Upper lobe of right lung (tissue), 1 donor: ENCODE data around the gene PLCH1. TPM values are rescaled to one million over a fixed set of nuclear protein-coding genes. Genes with fewer than 3 reads are reported as not detected.

Experiments
- ATAC-seq: fragments of 200-7000 bp; cut with Tn5 transposase; one replicate; pipeline ENCODE4 v1.9.1; 2020; ENCODE audit warnings: mild to moderate bottlenecking, moderate library complexity
- DNase-seq: peaks from one replicate; pipeline ENCODE4 v3.0.0-alpha.2; 2020
- H3K27ac ChIP-seq: fragments of 200-600 bp; one replicate; pipeline ENCODE4 v1.8.0; 2022
- H3K27me3 ChIP-seq: fragments of 200-600 bp; one replicate; pipeline ENCODE4 v1.8.0; 2022; ENCODE audit warnings: mild to moderate bottlenecking
- H3K36me3 ChIP-seq: fragments of 200-600 bp; one replicate; pipeline ENCODE4 v1.8.0; 2022
- H3K4me1 ChIP-seq: fragments of 200-600 bp; one replicate; pipeline ENCODE4 v1.8.0; 2022
- H3K4me3 ChIP-seq: fragments of 200-600 bp; one replicate; pipeline ENCODE4 v1.8.0; 2022; ENCODE audit warnings: mild to moderate bottlenecking
- H3K9me3 ChIP-seq: fragments of 200-600 bp; one replicate; pipeline ENCODE4 v1.8.0; 2022
- intact Hi-C: fragments of 100-400 bp; cut with DNase I; formaldehyde crosslinking; loops from one replicate; pipeline ENCODE4 v1.11.0; 2022
- total RNA-seq: library from RNA; stranded (reverse); fragmentation: NEBNext Ultra II Directional; extraction: Animal tissue kit (Norgen Biotek cat#: 25700); gene quantifications from one replicate; pipeline ENCODE4 v1.2.1, GENCODE V29; 2021
- TF ChIP-seq, protein P1 (sequence below): fragments of 200-600 bp; IDR thresholded peaks from one replicate; pipeline ENCODE4 v1.8.0; 2022; ENCODE audit warnings: antibody characterized with exemption
- donor health status: DM: no; HTN: yes; CAD: no; lungs with severe emphysema.

Gene PLCH1
- total RNA-seq, 1 donor from 2014 or later = 12.1 TPM

DNA sequence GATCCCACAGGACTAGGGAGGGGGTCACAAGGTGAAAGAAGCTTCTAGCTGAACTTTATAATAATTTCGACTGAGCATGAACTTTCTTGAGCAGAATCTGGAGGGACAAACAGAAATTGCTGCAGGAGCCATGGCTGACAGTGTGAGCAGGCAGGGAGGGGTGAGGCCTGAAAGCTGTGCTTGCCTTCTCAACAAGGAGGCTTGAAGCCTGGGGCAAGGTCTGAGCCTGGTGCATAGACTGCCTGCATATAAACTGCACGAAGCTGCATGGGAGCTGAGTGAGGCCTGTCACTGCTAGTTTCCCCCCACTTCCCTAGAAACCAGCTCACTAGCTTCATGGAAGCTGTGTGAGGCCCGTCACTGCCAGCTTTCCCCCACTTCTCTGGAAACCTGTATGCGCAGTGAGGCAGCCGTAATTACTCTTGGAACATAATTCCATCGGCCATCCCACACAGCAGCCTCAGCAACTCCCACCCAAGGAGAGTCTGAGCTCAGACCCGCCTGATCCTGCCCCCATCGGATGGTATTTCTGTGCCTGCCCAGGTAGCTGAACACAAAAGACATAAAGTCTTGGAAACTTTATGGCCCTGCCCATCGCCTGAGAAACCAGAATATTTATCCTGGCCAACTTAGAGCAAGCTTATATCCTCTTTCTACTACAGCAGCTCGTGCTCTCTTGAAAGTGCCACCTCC, 136.5 kb downstream of the PLCH1 start:
- DNase-seq (no peak), ATAC-seq (no peak)
- intact Hi-C loops = no loop called here
- Histone ChIP-seq H3K4me3 (no peak overlapping the region), H3K4me1 (no peaks in the 10 kb centered on the region), H3K9me3 (no peaks in the 10 kb centered on the region), H3K36me3 (no peaks in the 10 kb centered on the region), H3K27ac (no peak overlapping the region), H3K27me3 (no peaks in the 10 kb centered on the region)
- TF ChIP-seq, protein P1, sequence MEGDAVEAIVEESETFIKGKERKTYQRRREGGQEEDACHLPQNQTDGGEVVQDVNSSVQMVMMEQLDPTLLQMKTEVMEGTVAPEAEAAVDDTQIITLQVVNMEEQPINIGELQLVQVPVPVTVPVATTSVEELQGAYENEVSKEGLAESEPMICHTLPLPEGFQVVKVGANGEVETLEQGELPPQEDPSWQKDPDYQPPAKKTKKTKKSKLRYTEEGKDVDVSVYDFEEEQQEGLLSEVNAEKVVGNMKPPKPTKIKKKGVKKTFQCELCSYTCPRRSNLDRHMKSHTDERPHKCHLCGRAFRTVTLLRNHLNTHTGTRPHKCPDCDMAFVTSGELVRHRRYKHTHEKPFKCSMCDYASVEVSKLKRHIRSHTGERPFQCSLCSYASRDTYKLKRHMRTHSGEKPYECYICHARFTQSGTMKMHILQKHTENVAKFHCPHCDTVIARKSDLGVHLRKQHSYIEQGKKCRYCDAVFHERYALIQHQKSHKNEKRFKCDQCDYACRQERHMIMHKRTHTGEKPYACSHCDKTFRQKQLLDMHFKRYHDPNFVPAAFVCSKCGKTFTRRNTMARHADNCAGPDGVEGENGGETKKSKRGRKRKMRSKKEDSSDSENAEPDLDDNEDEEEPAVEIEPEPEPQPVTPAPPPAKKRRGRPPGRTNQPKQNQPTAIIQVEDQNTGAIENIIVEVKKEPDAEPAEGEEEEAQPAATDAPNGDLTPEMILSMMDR = no peak

DNA sequence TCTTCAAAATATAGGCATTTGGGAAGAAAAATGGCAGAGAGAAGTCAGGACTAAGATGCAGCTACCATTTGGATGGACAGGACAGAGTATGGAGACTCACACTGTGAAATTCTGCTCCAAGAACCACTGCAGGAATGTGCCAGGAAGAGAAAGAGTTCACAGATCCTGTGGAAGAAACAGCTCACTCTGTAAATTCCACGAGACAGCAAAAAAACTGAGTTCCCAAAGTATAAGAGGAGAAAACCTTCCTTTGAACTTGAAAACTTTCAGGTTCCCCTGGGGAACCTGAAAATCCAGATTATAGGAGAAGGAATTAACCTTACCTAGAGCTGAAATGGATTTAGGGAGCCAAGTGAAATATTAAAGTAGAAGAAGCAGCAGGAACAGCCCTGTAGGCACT, 137.1 kb downstream of the PLCH1 start:
- no peak overlapping the region for H3K4me3 ChIP-seq
- intact Hi-C loops = no loop called here
- no peak for DNase-seq
- no peak overlapping the region for H3K27ac ChIP-seq
- no peaks in the 10 kb centered on the region for H3K9me3 ChIP-seq
- no peak for ATAC-seq
- no peaks in the 10 kb centered on the region for H3K36me3 ChIP-seq
- TF ChIP-seq, protein P1 = no peak
- H3K27me3 ChIP-seq = no peaks in the 10 kb centered on the region
- H3K4me1 ChIP-seq = no peaks in the 10 kb centered on the region

DNA sequence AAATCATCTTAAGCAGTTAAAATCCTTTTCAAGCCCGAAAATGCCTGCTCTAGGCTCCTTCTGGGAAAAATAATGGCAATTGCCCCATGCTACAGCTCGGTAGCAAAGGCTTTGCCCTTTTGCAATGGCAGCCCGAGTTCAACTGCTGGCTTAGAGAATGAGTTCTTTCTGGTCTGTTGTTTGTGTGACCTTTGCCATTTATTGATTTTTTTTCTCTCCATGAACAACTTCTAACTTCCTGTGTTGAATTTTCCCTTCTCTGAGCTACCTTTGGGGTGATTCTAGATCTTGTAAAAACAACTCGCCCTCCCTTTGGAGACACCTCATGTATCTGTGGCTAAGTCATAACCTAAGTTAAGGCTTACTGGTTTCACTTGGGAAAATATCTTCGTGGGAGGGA, 139.3 kb downstream of the PLCH1 start:
- intact Hi-C loops = no loop called here
- TF ChIP-seq, protein P1 = no peak
- Histone ChIP-seq H3K27me3 (no peaks in the 10 kb centered on the region), H3K4me3 (no peak overlapping the region), H3K36me3 (no peaks in the 10 kb centered on the region), H3K27ac (no peak overlapping the region), H3K9me3 (no peaks in the 10 kb centered on the region), H3K4me1 (no peaks in the 10 kb centered on the region)
- DNase-seq (no peak), ATAC-seq (no peak)

DNA sequence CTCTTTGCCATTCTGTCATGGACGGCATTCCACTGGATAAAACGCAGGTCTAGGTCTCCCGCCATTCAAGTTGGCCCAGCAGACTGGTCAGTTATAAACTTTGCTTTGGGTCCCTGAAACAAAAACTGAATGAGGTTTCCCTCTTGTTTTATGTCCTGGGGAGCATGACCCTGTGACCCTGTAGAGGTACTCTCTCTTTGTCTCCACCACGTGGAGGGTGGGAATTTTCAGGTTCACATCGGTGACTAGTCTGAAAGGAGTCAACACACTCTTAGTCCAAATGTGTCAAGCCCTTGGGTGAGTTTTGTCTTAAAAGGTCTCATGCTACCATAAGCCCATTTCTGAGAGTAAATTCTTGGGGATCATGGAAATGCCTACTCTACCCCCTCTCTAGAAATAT, 139.9 kb downstream of the PLCH1 start:
- H3K27me3 ChIP-seq = no peaks in the 10 kb centered on the region
- TF ChIP-seq, protein P1 = no peak
- H3K36me3 ChIP-seq = no peaks in the 10 kb centered on the region
- no peak overlapping the region for H3K27ac ChIP-seq
- no peak for ATAC-seq
- H3K4me1 ChIP-seq = no peaks in the 10 kb centered on the region
- intact Hi-C loops = no loop called here
- no peak for DNase-seq
- no peak overlapping the region for H3K4me3 ChIP-seq
- no peaks in the 10 kb centered on the region for H3K9me3 ChIP-seq

DNA sequence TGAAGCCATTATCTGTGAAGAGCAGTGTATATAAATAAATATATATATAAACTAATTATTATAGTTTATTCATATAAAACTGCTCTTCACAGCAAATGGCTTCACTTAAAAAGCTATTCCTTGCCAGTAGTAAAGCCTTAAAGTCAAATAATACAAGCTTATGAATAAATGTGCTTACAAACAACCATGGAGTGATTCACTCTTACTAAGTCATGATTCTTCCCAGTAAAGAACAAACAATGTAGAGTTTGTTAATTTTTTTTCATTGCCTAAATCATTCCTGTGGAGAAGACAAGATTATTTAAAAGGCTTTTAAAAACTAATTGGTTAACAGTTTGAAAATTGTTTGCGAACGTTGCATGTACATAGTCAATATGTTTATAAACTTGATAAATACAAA, 140.7 kb downstream of the PLCH1 start:
- no peaks in the 10 kb centered on the region for H3K9me3 ChIP-seq
- no peak overlapping the region for H3K4me3 ChIP-seq
- intact Hi-C loops = no loop called here
- ATAC-seq = no peak
- no peak for DNase-seq
- H3K27me3 ChIP-seq = no peaks in the 10 kb centered on the region
- H3K36me3 ChIP-seq = no peaks in the 10 kb centered on the region
- H3K4me1 ChIP-seq = no peaks in the 10 kb centered on the region
- H3K27ac ChIP-seq = no peak overlapping the region
- TF ChIP-seq, protein P1 = no peak

DNA sequence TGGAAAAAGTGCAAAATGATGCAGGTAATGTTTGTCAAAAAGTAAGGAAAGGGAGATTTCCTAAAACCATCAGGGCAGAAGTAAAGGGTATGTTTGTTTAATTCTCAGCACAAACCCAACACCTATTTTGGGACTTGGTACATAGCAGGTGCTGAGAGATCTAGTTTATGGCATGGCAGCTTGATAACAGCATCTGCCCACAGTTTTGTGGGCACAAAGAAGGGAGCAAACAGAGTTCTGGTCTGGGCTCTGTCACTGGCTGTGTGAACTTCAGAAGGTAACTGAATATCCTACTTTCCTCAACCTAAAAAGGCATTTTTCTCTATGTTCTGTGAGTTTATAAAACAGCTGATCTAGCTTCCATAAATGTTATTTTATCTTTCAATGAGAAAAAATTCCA, 141.6 kb downstream of the PLCH1 start:
- Histone ChIP-seq H3K36me3 (no peaks in the 10 kb centered on the region), H3K27me3 (no peaks in the 10 kb centered on the region), H3K4me3 (no peak overlapping the region), H3K9me3 (no peaks in the 10 kb centered on the region), H3K27ac (no peak overlapping the region), H3K4me1 (no peaks in the 10 kb centered on the region)
- intact Hi-C loops = no loop called here
- no peak for DNase-seq
- ATAC-seq = no peak
- TF ChIP-seq, protein P1 = no peak
